HCT116 (cell line): Measurements from ENCODE around the gene IQCN. TPM values are rescaled to one million over a fixed set of nuclear protein-coding genes. Genes with fewer than 3 reads are reported as not detected.

Source experiments
- ATAC-seq: fragments of 200-7000 bp; cut with Tn5 transposase; 2 replicates; pipeline ENCODE4 v1.9.1; 2020; ENCODE audit warnings: mild to moderate bottlenecking, moderate library complexity
- BruUV-seq: library from RNA; stranded (reverse); fragments of 400-500 nt; replicated peaks from 2 replicates; lab custom pipeline; 2021; lab: Mats Ljungman, UMichigan
- CTCF ChIA-PET: fragments of 300-600 bp; sonication (Branson Sonifier 250); formaldehyde crosslinking; loops from one replicate; lab custom pipeline; 2021; ENCODE audit warnings: antibody characterized with exemption; lab: Charles Lee
- POLR2A ChIA-PET: fragments of 300-600, 350-600 bp; sonication (Branson Sonifier 250); formaldehyde crosslinking; loops from one replicate; lab custom pipeline; 2021; ENCODE audit warnings: antibody characterized with exemption; lab: Charles Lee
- RAD21 ChIA-PET, 2 experiments: fragments of 300-600 bp; sonication (Branson Sonifier 250); formaldehyde crosslinking; loops; one replicate each; lab custom pipeline; 2023; ENCODE audit warnings: low total read pairs in 2 of 2; ENCODE audit not compliant: uncharacterized antibody in 2 of 2, unreplicated experiment in 2 of 2, low non-redundant PET in 1 of 2; lab: Charles Lee
- DNase-seq: peaks from one replicate; pipeline ENCODE4 v3.0.0-alpha.2; 2010; ENCODE audit warnings: low read depth, low spot score
- H2AFZ ChIP-seq: fragments of 200-600 bp; shearing (Covaris generic), sonication (generic); 2 replicates; pipeline ENCODE4 v1.6.1; 2017; ENCODE audit warnings: low read depth, mixed run types, mixed read lengths, antibody characterized with exemption, low read length; ENCODE audit not compliant: poor library complexity, severe bottlenecking
- H3K27ac ChIP-seq: 2 replicates; pipeline ENCODE4 v1.5.1; 2012; ENCODE audit warnings: low read depth, low read length
- H3K27me3 ChIP-seq: fragments of 200-600 bp; sonication (generic); 2 replicates; pipeline ENCODE4 v1.6.1; 2016; ENCODE audit warnings: mixed run types, low read length, mixed read lengths; ENCODE audit not compliant: insufficient read depth
- H3K36me3 ChIP-seq, 2 experiments: fragments of 200-500 bp in 1 of 2; fragments of 200-600 bp in 1 of 2; sonication (Bioruptor generic) in 1 of 2; sonication (generic) in 1 of 2; 2 replicates each; pipeline versions ENCODE4 v1.5.1 to v1.6.1; 2014 to 2016; ENCODE audit warnings: low read length in 2 of 2, inconsistent platforms in 1 of 2, mixed read lengths in 1 of 2, mixed run types in 1 of 2; ENCODE audit not compliant: insufficient read depth in 2 of 2, control insufficient read depth in 1 of 2
- H3K4me1 ChIP-seq, 2 experiments: fragments of 200-600 bp in 1 of 2; sonication (generic) in 1 of 2; 2 replicates each; pipeline versions ENCODE4 v1.5.1 to v1.6.1; 2012 to 2017; ENCODE audit warnings: low read length in 2 of 2, inconsistent platforms in 1 of 2, mild to moderate bottlenecking in 1 of 2, mixed read lengths in 1 of 2, mixed run types in 1 of 2, moderate library complexity in 1 of 2; ENCODE audit not compliant: insufficient read depth in 2 of 2, control insufficient read depth in 1 of 2
- H3K4me2 ChIP-seq: fragments of 200-600 bp; sonication (generic); 2 replicates; pipeline ENCODE4 v1.6.1; 2017; ENCODE audit warnings: mixed run types, low read length, mixed read lengths
- H3K4me3 ChIP-seq, 2 experiments: fragments of 200-600 bp in 1 of 2; sonication (generic) in 1 of 2; replicated peaks in 1 of 2; 2 replicates each; pipeline ENCODE4 v1.5.1; 2011 to 2016; ENCODE audit warnings: low read length in 2 of 2, control low read depth in 1 of 2, low read depth in 1 of 2, mild to moderate bottlenecking in 1 of 2, mixed read lengths in 1 of 2, mixed run types in 1 of 2
- H3K79me2 ChIP-seq: fragments of 200-600 bp; sonication (generic); 2 replicates; pipeline ENCODE4 v1.6.1; 2017; ENCODE audit warnings: mild to moderate bottlenecking, mixed run types, low read length, moderate library complexity, mixed read lengths; ENCODE audit not compliant: insufficient read depth
- H3K9ac ChIP-seq: fragments of 200-600 bp; sonication (generic); 2 replicates; pipeline ENCODE4 v1.6.1; 2016; ENCODE audit warnings: low read length, mixed read lengths
- H3K9me2 ChIP-seq: fragments of 200-600 bp; sonication (generic), shearing (Covaris generic); 2 replicates; pipeline ENCODE4 v1.6.1; 2017; ENCODE audit warnings: mixed run types, mild to moderate bottlenecking, moderate library complexity; ENCODE audit not compliant: insufficient read depth
- H3K9me3 ChIP-seq, 2 experiments: fragments of 200-500 bp in 1 of 2; fragments of 200-600 bp in 1 of 2; sonication (Bioruptor generic) in 1 of 2; sonication (generic) in 1 of 2; 2 replicates each; pipeline ENCODE4 v1.6.1; 2014 to 2017; ENCODE audit warnings: low read length in 2 of 2, mixed read lengths in 2 of 2, inconsistent platforms in 1 of 2, low read depth in 1 of 2, mild to moderate bottlenecking in 1 of 2, mixed run types in 1 of 2, moderate library complexity in 1 of 2; ENCODE audit not compliant: control insufficient read depth in 1 of 2, insufficient read depth in 1 of 2
- H4K20me1 ChIP-seq: fragments of 200-600 bp; sonication (generic), shearing (Covaris generic); 2 replicates; pipeline ENCODE4 v1.6.1; 2017; ENCODE audit warnings: mixed run types, mild to moderate bottlenecking, moderate library complexity; ENCODE audit not compliant: insufficient read depth
- JUND ChIP-seq: IDR thresholded peaks from 2 replicates; pipeline ENCODE4 v1.6.1; 2012
- TCF7L2 ChIP-seq: IDR thresholded peaks from 2 replicates; pipeline ENCODE4 v1.7.0; 2011; ENCODE audit warnings: borderline replicate concordance, inconsistent platforms; ENCODE audit not compliant: insufficient read depth, insufficient read length; ENCODE audit errors: extremely low read depth
- YY1 ChIP-seq: IDR thresholded peaks from 2 replicates; pipeline ENCODE4 v1.6.1; 2011; ENCODE audit warnings: low read length, low read depth, moderate library complexity, mild to moderate bottlenecking; ENCODE audit not compliant: insufficient replicate concordance; ENCODE audit errors: extremely low read depth
- ZBTB33 ChIP-seq: IDR thresholded peaks from 2 replicates; pipeline ENCODE4 v1.6.1; 2011; ENCODE audit warnings: mild to moderate bottlenecking, low read length, moderate library complexity; ENCODE audit not compliant: insufficient replicate concordance; ENCODE audit errors: extremely low read depth
- intact Hi-C: fragments of 100-400 bp; cut with micrococcal nuclease; formaldehyde crosslinking; loops from 2 replicates; pipeline ENCODE4 v1.10.0; 2022
- total RNA-seq: library from RNA; stranded (reverse); gene quantifications from one replicate; pipeline ENCODE4 v1.2.1, GENCODE V29; 2021; ENCODE audit not compliant: unreplicated experiment
- TF ChIP-seq, protein P1 (sequence below): IDR thresholded peaks from 2 replicates; pipeline ENCODE4 v1.6.1; 2012

Gene IQCN
- total RNA-seq, 1 experiment from 2014 or later = 4.8 TPM

- TF ChIP-seq YY1 (no peak), JUND (no peak), ZBTB33 (no peak), TCF7L2 (no peak)
- TF ChIP-seq, protein P1, sequence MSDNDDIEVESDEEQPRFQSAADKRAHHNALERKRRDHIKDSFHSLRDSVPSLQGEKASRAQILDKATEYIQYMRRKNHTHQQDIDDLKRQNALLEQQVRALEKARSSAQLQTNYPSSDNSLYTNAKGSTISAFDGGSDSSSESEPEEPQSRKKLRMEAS = no peak
Observed at GRCh38 chr19:18283338-18283737, 9.1 kb upstream of the IQCN start (continued).

DNA sequence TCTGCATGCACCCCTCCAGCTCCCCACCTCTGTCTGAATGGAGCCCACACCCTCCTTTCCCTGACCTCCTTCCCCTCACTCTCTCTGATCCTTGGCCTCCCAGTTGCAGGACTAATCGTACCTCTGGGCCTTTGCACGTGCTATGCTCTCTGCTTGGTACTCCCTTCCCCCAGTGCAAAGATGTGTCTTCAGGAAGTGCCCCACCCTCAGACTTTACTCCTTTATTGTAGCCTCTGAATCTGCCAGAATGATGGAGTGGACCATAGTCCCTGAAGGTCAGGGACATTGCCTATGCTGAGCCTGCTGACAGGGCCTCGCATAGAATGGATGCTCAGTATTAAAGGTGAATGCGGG lies 8.5 kb upstream of the IQCN start:
- H3K79me2 ChIP-seq = peaks cover 28% of the 10 kb centered on the region
- ATAC-seq (no peak), DNase-seq (no peak)
- ChIA-PET CTCF (interaction anchor here (5.7 kb wide), 1 partner anchor 46 kb away, joined by 76 read pairs; no protein-coding TSS in a partner anchor), RAD21 (interaction anchor here in 1 of 2 experiments (1.6 kb wide), 1 partner anchor 22 kb away, joined by 4 read pairs; no protein-coding TSS in a partner anchor), POLR2A (interaction anchor here (2.9 to 5.3 kb wide), 6 partner anchors 9 to 91 kb away, joined by 23 to 138 read pairs (median 32); partner anchors contain the start of genes MPV17L2 and RAB3A)
- H3K36me3 ChIP-seq = 0 out of 4 replicates have a peak, but pooled peaks cover 0 to 4% of the 10 kb centered on the region in 2 experiments
- intact Hi-C loops = no loop called here
- peak overlapping the region; percentile 100 for H3K27ac ChIP-seq
- no peaks in the 10 kb centered on the region for H4K20me1 ChIP-seq
- no TSS peak for BruUV-seq
- H3K4me2 ChIP-seq = peak overlapping the region; percentile 91
- peak overlapping the region; percentile 70 to 78 for H3K4me3 ChIP-seq
- H3K4me1 ChIP-seq = peaks cover 39 to 48% of the 10 kb centered on the region in 2 experiments
- TF ChIP-seq, protein P1 = peak; percentile 71
- no peak for TF ChIP-seq ZBTB33
- no peaks in the 10 kb centered on the region for H3K27me3 ChIP-seq
- peak overlapping the region; percentile 99 for H3K9ac ChIP-seq
- no peaks in the 10 kb centered on the region for H3K9me2 ChIP-seq
- H2AFZ ChIP-seq = no peak overlapping the region
- H3K9me3 ChIP-seq = no peaks in the 10 kb centered on the region
